ENCODE measurements around the gene LMAN2.

LMAN2 gene

DNA sequence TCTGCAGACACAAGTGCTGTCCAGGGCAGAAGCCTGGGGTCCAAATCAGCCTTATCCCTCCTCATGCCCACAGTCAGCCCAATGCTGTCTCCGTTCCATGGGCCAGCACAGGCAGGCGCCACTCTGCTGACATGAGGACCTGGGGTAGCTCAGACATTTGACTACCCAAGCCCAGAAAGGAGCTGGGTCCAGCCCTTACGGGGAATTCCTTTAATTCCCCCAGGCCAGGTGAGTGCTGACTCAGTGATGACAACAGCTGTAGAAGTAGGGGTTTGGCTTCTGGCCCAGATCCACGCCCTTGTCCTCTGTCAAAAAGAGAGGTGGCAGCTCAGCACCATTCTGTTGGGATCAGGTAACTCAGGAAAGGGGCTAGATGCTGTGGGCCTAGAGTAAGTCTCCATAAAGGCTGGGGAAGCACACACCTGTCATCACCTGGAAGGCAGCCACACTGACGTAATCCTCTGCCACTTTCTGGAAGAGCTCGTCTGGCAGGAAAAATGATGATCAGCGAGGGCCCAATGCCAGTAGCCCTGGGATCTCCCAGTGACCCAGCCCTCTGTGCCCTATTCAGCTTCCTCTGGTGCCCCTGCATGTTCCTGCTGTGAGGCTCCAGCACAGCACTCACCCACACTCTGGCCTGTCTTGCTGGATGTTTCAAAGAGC, 49.8 kb downstream of the LMAN2 start:
- no peaks in the 10 kb centered on the region for H3K27me3 ChIP-seq (ENCODE audit: insufficient read depth, low read length)
- TF ChIP-seq EZH2 (IDR thresholded peaks at IDR 0.05; ENCODE audit: borderline replicate concordance, low read length), result no peak
- TF ChIP-seq, protein P1, sequence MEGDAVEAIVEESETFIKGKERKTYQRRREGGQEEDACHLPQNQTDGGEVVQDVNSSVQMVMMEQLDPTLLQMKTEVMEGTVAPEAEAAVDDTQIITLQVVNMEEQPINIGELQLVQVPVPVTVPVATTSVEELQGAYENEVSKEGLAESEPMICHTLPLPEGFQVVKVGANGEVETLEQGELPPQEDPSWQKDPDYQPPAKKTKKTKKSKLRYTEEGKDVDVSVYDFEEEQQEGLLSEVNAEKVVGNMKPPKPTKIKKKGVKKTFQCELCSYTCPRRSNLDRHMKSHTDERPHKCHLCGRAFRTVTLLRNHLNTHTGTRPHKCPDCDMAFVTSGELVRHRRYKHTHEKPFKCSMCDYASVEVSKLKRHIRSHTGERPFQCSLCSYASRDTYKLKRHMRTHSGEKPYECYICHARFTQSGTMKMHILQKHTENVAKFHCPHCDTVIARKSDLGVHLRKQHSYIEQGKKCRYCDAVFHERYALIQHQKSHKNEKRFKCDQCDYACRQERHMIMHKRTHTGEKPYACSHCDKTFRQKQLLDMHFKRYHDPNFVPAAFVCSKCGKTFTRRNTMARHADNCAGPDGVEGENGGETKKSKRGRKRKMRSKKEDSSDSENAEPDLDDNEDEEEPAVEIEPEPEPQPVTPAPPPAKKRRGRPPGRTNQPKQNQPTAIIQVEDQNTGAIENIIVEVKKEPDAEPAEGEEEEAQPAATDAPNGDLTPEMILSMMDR (IDR thresholded peaks at IDR 0.05; ENCODE audit: low read length), result no peak
- H3K4me1 ChIP-seq (ENCODE audit: insufficient read depth, low read length, severe bottlenecking), result peaks cover 44% of the 10 kb centered on the region
- peaks cover 13% of the 10 kb centered on the region for H3K79me2 ChIP-seq (ENCODE audit: insufficient read depth, low read length)
- peak overlapping the region; percentile 69 for H3K27ac ChIP-seq (ENCODE audit: low read depth, low read length, poor library complexity, severe bottlenecking)
- H4K20me1 ChIP-seq (ENCODE audit: insufficient read depth, low read length), result no peaks in the 10 kb centered on the region
- peak overlapping the region; percentile 80; the same call in 1 of the 2 replicates for H3K4me2 ChIP-seq (ENCODE audit: low read length)
- H3K36me3 ChIP-seq (ENCODE audit: insufficient read depth, low read length), result peaks cover 48% of the 10 kb centered on the region
- no peaks in the 10 kb centered on the region for H3K9me2 ChIP-seq (ENCODE audit: low read depth, low read length)
- no peak overlapping the region for H3K9ac ChIP-seq (ENCODE audit: low read length)
- no peaks in the 10 kb centered on the region for H3K9me3 ChIP-seq (ENCODE audit: low read length)
- H2AFZ ChIP-seq (ENCODE audit: low read length), result no peak overlapping the region
- H3F3A ChIP-seq (ENCODE audit: insufficient read depth, low read length), result no peaks in the 10 kb centered on the region; the same call in 1 of the 2 replicates
- H3K4me3 ChIP-seq (ENCODE audit: low read depth, low read length, poor library complexity, severe bottlenecking), result no peak overlapping the region

DNA sequence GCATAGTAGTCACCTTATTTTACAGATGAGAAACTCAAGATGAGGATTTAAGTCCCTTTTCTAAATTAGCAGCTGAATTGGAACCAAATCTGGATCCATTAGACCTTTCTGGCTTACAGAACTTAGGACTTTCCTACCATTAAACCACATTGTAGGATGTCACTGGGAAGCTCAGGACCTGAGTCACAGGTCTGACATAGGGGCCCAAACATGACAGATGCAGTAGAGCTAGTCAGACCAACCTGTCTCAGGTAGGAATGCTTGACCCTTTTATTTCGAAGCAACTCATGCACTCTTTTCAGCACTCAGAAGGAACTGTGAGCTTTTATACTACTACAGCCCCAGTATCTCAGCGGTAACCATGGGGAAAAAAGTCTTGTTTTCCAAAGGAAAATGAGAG, 50.5 kb downstream of the LMAN2 start:
- H3K36me3 ChIP-seq (ENCODE audit: insufficient read depth, low read length), result peaks cover 48% of the 10 kb centered on the region
- H2AFZ ChIP-seq (ENCODE audit: low read length), result no peak overlapping the region
- no peak overlapping the region for H3K4me2 ChIP-seq (ENCODE audit: low read length)
- TF ChIP-seq EZH2 (IDR thresholded peaks at IDR 0.05; ENCODE audit: borderline replicate concordance, low read length), result no peak
- TF ChIP-seq, protein P1 (IDR thresholded peaks at IDR 0.05; ENCODE audit: low read length), result no peak
- no peaks in the 10 kb centered on the region for H3K9me2 ChIP-seq (ENCODE audit: low read depth, low read length)
- H4K20me1 ChIP-seq (ENCODE audit: insufficient read depth, low read length), result no peaks in the 10 kb centered on the region
- peaks cover 51% of the 10 kb centered on the region for H3K4me1 ChIP-seq (ENCODE audit: insufficient read depth, low read length, severe bottlenecking)
- H3K27ac ChIP-seq (ENCODE audit: low read depth, low read length, poor library complexity, severe bottlenecking), result peak overlapping the region; percentile 69
- no peak overlapping the region; the same call in 1 of the 2 replicates for H3K9ac ChIP-seq (ENCODE audit: low read length)
- H3F3A ChIP-seq (ENCODE audit: insufficient read depth, low read length), result no peaks in the 10 kb centered on the region; the same call in 1 of the 2 replicates
- H3K27me3 ChIP-seq (ENCODE audit: insufficient read depth, low read length), result no peaks in the 10 kb centered on the region
- peaks cover 13% of the 10 kb centered on the region for H3K79me2 ChIP-seq (ENCODE audit: insufficient read depth, low read length)
- no peaks in the 10 kb centered on the region for H3K9me3 ChIP-seq (ENCODE audit: low read length)
- H3K4me3 ChIP-seq (ENCODE audit: low read depth, low read length, poor library complexity, severe bottlenecking), result no peak overlapping the region

DNA sequence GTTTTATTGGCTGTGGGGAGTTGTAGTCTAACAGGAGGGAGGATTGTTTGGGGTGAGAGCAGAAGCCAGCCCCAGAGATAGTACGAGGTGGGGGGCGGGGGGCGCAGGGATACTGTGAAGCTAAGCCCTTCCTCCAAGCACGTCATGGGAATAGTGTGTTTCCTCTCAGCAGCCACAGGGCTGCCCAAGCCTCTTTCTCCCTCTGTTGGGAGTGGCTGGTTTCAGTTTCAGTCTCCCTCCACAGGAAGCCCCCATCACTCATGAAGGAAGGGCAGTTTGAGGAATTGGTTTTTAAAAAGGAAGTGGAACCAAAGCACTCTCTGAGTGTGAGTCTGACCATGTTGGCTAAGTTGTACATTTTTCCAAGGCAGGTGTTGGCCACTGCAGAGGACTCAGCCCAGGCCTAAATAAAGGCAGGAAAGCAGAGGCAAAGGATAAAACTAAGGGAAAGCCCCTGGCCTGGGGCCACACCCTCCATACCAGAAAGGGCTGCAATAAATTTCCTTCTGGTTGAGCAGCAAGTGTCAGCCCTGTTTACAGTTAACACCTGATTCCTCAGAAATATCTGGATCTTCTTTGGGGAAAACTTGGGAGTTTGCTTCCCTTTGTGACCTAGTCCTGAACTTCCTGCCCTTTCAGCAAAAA, 51.1 kb downstream of the LMAN2 start:
- no peaks in the 10 kb centered on the region for H4K20me1 ChIP-seq (ENCODE audit: insufficient read depth, low read length)
- no peak overlapping the region for H3K4me3 ChIP-seq (ENCODE audit: low read depth, low read length, poor library complexity, severe bottlenecking)
- peaks cover 13% of the 10 kb centered on the region for H3K79me2 ChIP-seq (ENCODE audit: insufficient read depth, low read length)
- peaks cover 49% of the 10 kb centered on the region for H3K4me1 ChIP-seq (ENCODE audit: insufficient read depth, low read length, severe bottlenecking)
- no peak overlapping the region for H2AFZ ChIP-seq (ENCODE audit: low read length)
- peak overlapping the region; percentile 1; the same call in 1 of the 2 replicates for H3K9ac ChIP-seq (ENCODE audit: low read length)
- H3K4me2 ChIP-seq (ENCODE audit: low read length), result peak overlapping the region; percentile 13; the same call in 1 of the 2 replicates
- no peaks in the 10 kb centered on the region for H3K27me3 ChIP-seq (ENCODE audit: insufficient read depth, low read length)
- no peaks in the 10 kb centered on the region; the same call in 1 of the 2 replicates for H3F3A ChIP-seq (ENCODE audit: insufficient read depth, low read length)
- no peaks in the 10 kb centered on the region for H3K9me3 ChIP-seq (ENCODE audit: low read length)
- H3K27ac ChIP-seq (ENCODE audit: low read depth, low read length, poor library complexity, severe bottlenecking), result peak overlapping the region; percentile 69
- H3K9me2 ChIP-seq (ENCODE audit: low read depth, low read length), result no peaks in the 10 kb centered on the region
- H3K36me3 ChIP-seq (ENCODE audit: insufficient read depth, low read length), result peaks cover 48% of the 10 kb centered on the region
- TF ChIP-seq, protein P1 (IDR thresholded peaks at IDR 0.05; ENCODE audit: low read length), result no peak
- TF ChIP-seq EZH2 (IDR thresholded peaks at IDR 0.05; ENCODE audit: borderline replicate concordance, low read length), result no peak
